Stomach (tissue), 4 donors: ENCODE data around the gene NEB.

Source experiments
- CTCF ChIP-seq, 7 experiments: fragments of 450-650 bp in 4 of 7; fragments of 200-600 bp in 3 of 7; sonication (generic) in 3 of 7; IDR thresholded peaks; one replicate each; pipeline ENCODE4 v1.5.1; 2016 to 2019; ENCODE audit warnings: antibody characterized with exemption in 7 of 7, control low read depth in 2 of 7, mild to moderate bottlenecking in 1 of 7
- EP300 ChIP-seq: sonication (generic); formaldehyde crosslinking; IDR thresholded peaks from one replicate; pipeline ENCODE4 v1.6.1; 2017; ENCODE audit warnings: antibody characterized with exemption
- POLR2A ChIP-seq, 4 donors: fragments of 450-650 bp; IDR thresholded peaks; one replicate each; pipeline ENCODE4 v1.6.1; 2016; ENCODE audit warnings: antibody characterized with exemption in 4 of 4, control low read depth in 2 of 4, mild to moderate bottlenecking in 1 of 4, moderate library complexity in 1 of 4

- no peak for TF ChIP-seq CTCF (IDR thresholded peaks at IDR 0.05)
- TF ChIP-seq POLR2A (IDR thresholded peaks at IDR 0.05), result no peak
- no peak for TF ChIP-seq EP300
Observed at GRCh38 chr2:151483546-151483945, 250.7 kb downstream of the NEB start.
